K562 (cell line): ENCODE data around the gene MICU1. TPM values are rescaled to one million over a fixed set of nuclear protein-coding genes. Genes with fewer than 3 reads are reported as not detected.
A peak's percentile ranks its signal among the peaks of the same experiment; 100 is the strongest.

Experiments used
- ATAC-seq: fragments of 200-7000 bp; cut with Tn5 transposase; 3 replicates; pipeline ENCODE4 v1.9.1; 2020; ENCODE audit warnings: moderate library complexity
- BruUV-seq: library from RNA; stranded (reverse); fragments of 400-500 nt; replicated peaks from 2 replicates; lab custom pipeline; 2021; lab: Mats Ljungman, UMichigan
- CTCF ChIA-PET: fragments of 300-600 bp; formaldehyde crosslinking; extraction: SDS; loops from one replicate; lab custom pipeline; 2021; ENCODE audit warnings: low intra/inter-chr PET ratio; lab: Yijun Ruan, JAX
- POLR2A ChIA-PET: fragments of 300-600, 350-650 bp; sonication (Branson Sonifier 250); formaldehyde crosslinking; extraction: SDS; loops from one replicate; lab custom pipeline; 2021; ENCODE audit warnings: antibody characterized with exemption, inconsistent platforms; lab: Yijun Ruan, JAX
- DNase-seq, 4 experiments: peaks; one replicate each; pipeline versions ENCODE4 v3.0.0 to v3.0.0-alpha.2; 2011 to 2018; ENCODE audit warnings: low spot score in 3 of 4, mixed read lengths in 3 of 4; ENCODE audit errors: extremely low read depth in 1 of 4
- FAIRE-seq: peaks from 2 replicates; lab custom pipeline; 2011; peaks lifted over from hg19 to GRCh38; lab: Jason Lieb, UNC
- H2AFZ ChIP-seq: 2 replicates; pipeline ENCODE4 v1.6.0; 2011; ENCODE audit warnings: low read depth, low read length, control low read depth, inconsistent platforms
- H3K27ac ChIP-seq: fragments of 200-600 bp; 3 replicates; pipeline ENCODE4 v1.8.0; 2011; ENCODE audit warnings: low read depth, mild to moderate bottlenecking, control low read depth, inconsistent platforms, low read length, moderate library complexity, mixed read lengths; ENCODE audit errors: extremely low read depth
- H3K27me3 ChIP-seq, 2 experiments: fragments of 300-600 bp in 1 of 2; 2 replicates in 1 of 2; 3 replicates in 1 of 2; pipeline versions ENCODE4 v1.6.0 to v1.8.0; 2011; ENCODE audit warnings: inconsistent platforms in 2 of 2, low read length in 2 of 2, mild to moderate bottlenecking in 1 of 2, mixed read lengths in 1 of 2, moderate library complexity in 1 of 2; ENCODE audit not compliant: control insufficient read depth in 2 of 2, insufficient read depth in 2 of 2
- H3K36me3 ChIP-seq: fragments of 300-600 bp; 3 replicates; pipeline ENCODE4 v1.8.0; 2011; ENCODE audit warnings: mild to moderate bottlenecking, low read length, inconsistent platforms; ENCODE audit not compliant: control insufficient read depth, insufficient read depth
- H3K4me1 ChIP-seq, 2 experiments: fragments of 200-600 bp in 1 of 2; replicated peaks in 1 of 2; 2 replicates in 1 of 2; 3 replicates in 1 of 2; pipeline versions ENCODE4 v1.5.1 to v1.8.0; 2011; ENCODE audit warnings: inconsistent platforms in 2 of 2, low read length in 2 of 2, mild to moderate bottlenecking in 1 of 2, mixed read lengths in 1 of 2, moderate library complexity in 1 of 2; ENCODE audit not compliant: control insufficient read depth in 2 of 2, insufficient read depth in 2 of 2
- H3K4me2 ChIP-seq: 2 replicates; pipeline ENCODE4 v1.6.1; 2011; ENCODE audit warnings: low read length, control low read depth, inconsistent platforms, mixed read lengths; ENCODE audit not compliant: insufficient read depth
- H3K4me3 ChIP-seq: fragments of 200-600 bp; sonication (generic), shearing (Covaris generic); 2 replicates; pipeline ENCODE4 v1.5.1; 2016; ENCODE audit warnings: control low read depth, inconsistent platforms
- H3K79me2 ChIP-seq: fragments of 200-600 bp; 3 replicates; pipeline ENCODE4 v1.8.0; 2011; ENCODE audit warnings: low read length, inconsistent platforms; ENCODE audit not compliant: control insufficient read depth, insufficient read depth
- H3K9ac ChIP-seq, 2 experiments: 2 replicates each; pipeline versions ENCODE4 v1.6.0 to v1.6.1; 2011; ENCODE audit warnings: low read depth in 2 of 2, low read length in 2 of 2, control low read depth in 1 of 2, inconsistent platforms in 1 of 2, mild to moderate bottlenecking in 1 of 2, mixed read lengths in 1 of 2; ENCODE audit not compliant: insufficient read depth in 1 of 2
- H3K9me1 ChIP-seq: one replicate; pipeline ENCODE4 v1.6.0; 2011; ENCODE audit warnings: inconsistent platforms, mild to moderate bottlenecking, low read length, moderate library complexity; ENCODE audit not compliant: control insufficient read depth, insufficient read depth
- H3K9me3 ChIP-seq: replicated peaks from 2 replicates; pipeline ENCODE4 v1.5.1; 2011; ENCODE audit warnings: low read depth, low read length, inconsistent platforms; ENCODE audit not compliant: control insufficient read depth, insufficient read depth
- H4K20me1 ChIP-seq: replicated peaks from 2 replicates; pipeline ENCODE4 v1.6.1; 2011; ENCODE audit warnings: low read length, inconsistent platforms, mixed read lengths; ENCODE audit not compliant: control insufficient read depth, insufficient read depth
- ERF ChIP-seq: fragments of 450-650 bp; formaldehyde crosslinking; IDR thresholded peaks from 2 replicates; pipeline ENCODE4 v1.4.0; 2020; ENCODE audit warnings: mild to moderate bottlenecking, mixed read lengths
- FOXM1 ChIP-seq, 2 experiments: fragments of 450-650 bp in 1 of 2; sonication (generic) in 1 of 2; formaldehyde crosslinking in 1 of 2; IDR thresholded peaks; 2 replicates each; pipeline versions ENCODE4 v1.6.1 to v1.9.0; 2017 to 2022; ENCODE audit warnings: low read depth in 2 of 2, mild to moderate bottlenecking in 2 of 2, missing genetic modification reagents in 1 of 2, moderate library complexity in 1 of 2
- GATAD2B ChIP-seq: fragments of 450-650 bp; IDR thresholded peaks from 2 replicates; pipeline ENCODE4 v1.6.1; 2017; ENCODE audit warnings: mild to moderate bottlenecking, borderline replicate concordance
- KLF1 ChIP-seq: fragments of 450-650 bp; IDR thresholded peaks from 2 replicates; pipeline ENCODE4 v1.6.1; 2016; ENCODE audit warnings: missing genetic modification characterization, missing compliant biosample characterization
- MEIS2 ChIP-seq: fragments of 450-650 bp; IDR thresholded peaks from 2 replicates; pipeline ENCODE4 v1.6.1; 2014; ENCODE audit warnings: mild to moderate bottlenecking; ENCODE audit not compliant: partially characterized antibody
- MYC ChIP-seq, 2 experiments: fragments of 250-450 bp in 1 of 2; sonication (Bioruptor Pico) in 1 of 2; IDR thresholded peaks; 2 replicates each; pipeline versions ENCODE4 v1.5.1 to v1.6.1; 2012 to 2021; ENCODE audit warnings: low read depth in 2 of 2, borderline replicate concordance in 1 of 2, improper control_type of control experiment in 1 of 2, low read length in 1 of 2, mild to moderate bottlenecking in 1 of 2, moderate library complexity in 1 of 2
- NBN ChIP-seq: fragments of 450-650 bp; IDR thresholded peaks from 2 replicates; pipeline ENCODE4 v1.6.1; 2016; ENCODE audit warnings: low read depth, mild to moderate bottlenecking
- NFE2L1 ChIP-seq: fragments of 450-650 bp; IDR thresholded peaks from 2 replicates; pipeline ENCODE4 v1.6.1; 2016; ENCODE audit warnings: missing genetic modification characterization, low read depth, mild to moderate bottlenecking, missing compliant biosample characterization, moderate library complexity, borderline replicate concordance
- NR1H2 ChIP-seq: sonication (generic); formaldehyde crosslinking; IDR thresholded peaks from 2 replicates; pipeline ENCODE4 v1.4.0; 2020; ENCODE audit warnings: mild to moderate bottlenecking, missing genetic modification reagents
- RFX5 ChIP-seq: IDR thresholded peaks from 2 replicates; pipeline ENCODE4 v1.6.1; 2011; ENCODE audit warnings: low read depth, mild to moderate bottlenecking, improper control_type of control experiment, low read length
- SAFB ChIP-seq: fragments of 200-400 bp; formaldehyde crosslinking; IDR thresholded peaks from 2 replicates; pipeline ENCODE4 v1.6.1; 2017; ENCODE audit warnings: low read depth, low read length, borderline replicate concordance
- ZFP36 ChIP-seq: fragments of 150-350 bp; IDR thresholded peaks from 2 replicates; pipeline ENCODE4 v1.6.1; 2018; ENCODE audit warnings: low read length, low read depth; ENCODE audit not compliant: partially characterized antibody
- ZKSCAN3 ChIP-seq: fragments of 250-450 bp; sonication (Bioruptor Pico); IDR thresholded peaks from 2 replicates; pipeline ENCODE4 v1.4.0; 2020
- ZNF143 ChIP-seq: sonication (generic); formaldehyde crosslinking; IDR thresholded peaks from 2 replicates; pipeline ENCODE4 v1.9.0; 2022; ENCODE audit warnings: mild to moderate bottlenecking, missing genetic modification reagents
- ZNF639 ChIP-seq, 2 experiments: fragments of 200-800 bp in 1 of 2; sonication (Bioruptor generic) in 1 of 2; sonication (generic) in 1 of 2; formaldehyde crosslinking in 1 of 2; IDR thresholded peaks in 1 of 2; conservative IDR thresholded peaks in 1 of 2; 2 replicates each; pipeline versions ENCODE4 v1.5.0 to v1.6.1; 2016 to 2020; ENCODE audit warnings: missing compliant biosample characterization in 1 of 2, missing genetic modification characterization in 1 of 2, missing genetic modification reagents in 1 of 2
- WGBS: fragments of 100-300 bp; shearing (Covaris generic); methylation state at CpG from one replicate; pipeline ENCODE4 v1.1.6; 2016; ENCODE audit warnings: low coverage, mixed read lengths; ENCODE audit not compliant: insufficient coverage; ENCODE audit errors: missing lambda C conversion rate; 5-methylcytosine and 5-hydroxymethylcytosine counted together
- in situ Hi-C: fragments of 300-500 bp; cut with MboI; formaldehyde crosslinking; loops from 4 replicates; pipeline ENCODE4 v1.15.0; 2018; ENCODE audit warnings: inconsistent platforms, mixed read lengths
- intact Hi-C: fragments of 100-400 bp; cut with micrococcal nuclease; formaldehyde crosslinking; loops from 2 replicates; pipeline ENCODE4 v1.14.2; 2022
- polyA plus RNA-seq, 8 experiments: library from polyadenylated mRNA; depleted of rRNA in 4 of 8; stranded (reverse) in 5 of 8; unstranded in 3 of 8; fragments of >200 nt; fragmentation: Nextera tagmentation in 2 of 8; fragmentation: Illumina TruSeq in 1 of 8; extraction: Ambion mirVana in 2 of 8; extraction: Trizol in 1 of 8; gene quantifications; 2 replicates each; pipeline versions ENCODE4 v1.2.1 to v1.2.3, GENCODE V29; 2011 to 2014; ENCODE audit warnings: inconsistent platforms in 1 of 8, missing spikeins in 1 of 8
- total RNA-seq, 7 experiments: library from RNA; depleted of rRNA in 6 of 7; stranded (reverse); fragments of >200 nt in 6 of 7; fragmentation: Illumina TruSeq in 2 of 7; extraction: Trizol in 2 of 7; gene quantifications; 2 replicates each; pipeline versions ENCODE4 v1.2.1 to v1.2.3, GENCODE V29; 2011 to 2021; ENCODE audit warnings: low replicate concordance in 1 of 7
- TF ChIP-seq, protein P1 (sequence below): fragments of 250-450 bp; sonication (Bioruptor Pico); IDR thresholded peaks from 2 replicates; pipeline ENCODE4 v1.8.0; 2022; ENCODE audit warnings: inconsistent platforms, mild to moderate bottlenecking, moderate library complexity, borderline replicate concordance
- TF ChIP-seq, protein P2 (sequence below), 2 experiments: fragments of 450-650 bp; conservative IDR thresholded peaks; 2 replicates each; pipeline ENCODE4 v1.6.1; 2017; ENCODE audit warnings: mild to moderate bottlenecking in 2 of 2, moderate library complexity in 2 of 2

Gene MICU1
- total and polyA plus RNA-seq, 9 of the 15 experiments (the other 6 are each of a cell fraction or from before 2014, with no cell fraction given): 29.3 to 76.8 (median 48.4) TPM

DNA sequence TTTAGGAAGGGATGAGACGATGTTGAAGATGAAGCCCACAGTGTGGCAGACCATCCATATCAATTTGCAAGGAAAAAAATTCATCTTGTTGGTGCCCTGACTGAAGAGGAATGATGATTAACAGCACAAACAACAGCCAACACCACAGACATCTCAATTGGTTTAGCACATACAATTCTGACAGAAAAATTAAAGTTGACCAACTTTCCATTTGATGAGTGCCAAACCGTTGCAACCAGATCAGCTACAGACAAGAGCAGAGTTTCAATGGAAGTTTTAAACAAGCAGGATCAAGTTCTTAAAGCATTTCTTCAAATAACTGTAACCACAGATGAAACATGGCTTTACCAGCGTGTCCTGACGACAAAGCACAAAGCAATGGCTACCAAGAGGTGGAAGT is 138.8 kb downstream of the MICU1 start (continued):
- TF ChIP-seq RFX5 (no peak), MEIS2 (no peak), NBN (no peak), SAFB (no peak), ZFP36 (no peak)

DNA sequence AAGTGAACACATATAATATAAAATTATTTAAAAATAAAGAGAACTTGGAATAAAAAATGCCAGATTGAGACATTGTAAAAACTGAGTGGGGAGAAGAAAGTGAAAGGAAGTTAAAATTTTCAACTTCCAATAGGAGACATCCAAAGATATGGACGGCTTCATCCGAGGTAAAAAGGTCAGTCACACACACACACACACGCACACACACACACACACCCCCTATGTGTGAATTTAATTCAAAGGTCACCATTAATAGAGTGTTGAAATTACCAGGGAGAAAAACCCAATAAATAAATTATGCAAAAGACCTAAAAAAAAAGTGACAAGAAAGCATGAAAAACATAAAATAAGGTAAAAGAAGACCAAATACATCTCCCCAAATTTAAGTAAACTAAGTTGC is 140.2 kb downstream of the MICU1 start:
- ChIA-PET POLR2A (no interaction called here), CTCF (interaction anchor here (0.5 kb wide), 1 partner anchor 119 kb away, joined by 4 read pairs; no protein-coding TSS in a partner anchor)
- H3K4me2 ChIP-seq: no peak overlapping the region
- no peaks in the 10 kb centered on the region for H4K20me1 ChIP-seq
- H3K4me3 ChIP-seq: no peak overlapping the region
- WGBS: 71% methylated on average over 3 of the region's 3 CpGs
- FAIRE-seq: peak; percentile 19
- H2AFZ ChIP-seq: no peak overlapping the region
- H3K36me3 ChIP-seq: no peaks in the 10 kb centered on the region
- no peak overlapping the region for H3K9ac ChIP-seq
- DNase-seq: no peak
- in situ Hi-C loops (no loop called here), intact Hi-C loops (no loop called here)
- no peaks in the 10 kb centered on the region for H3K4me1 ChIP-seq
- no peak for ATAC-seq
- H3K9me1 ChIP-seq: peaks cover 4% of the 10 kb centered on the region
- no peaks in the 10 kb centered on the region for H3K9me3 ChIP-seq
- H3K27ac ChIP-seq: no peak overlapping the region
- H3K79me2 ChIP-seq: no peaks in the 10 kb centered on the region
- no TSS peak for BruUV-seq
- H3K27me3 ChIP-seq: no peaks in the 10 kb centered on the region
- TF ChIP-seq ERF (CRISPR knock-in tag) (no peak), KLF1 (tag) (no peak), ZNF639 (CRISPR knock-in tag; conservative IDR thresholded peaks at IDR 0.05 in 1 of 2, IDR thresholded peaks at IDR 0.05 in 1 of 2) (no peak), NFE2L1 (tag) (no peak), ZNF143 (no peak), FOXM1 (IDR thresholded peaks at IDR 0.05; ENCODE audit: low read depth) (no peak), FOXM1 (CRISPR knock-in tag; IDR thresholded peaks at IDR 0.05; ENCODE audit: low read depth) (no peak), NR1H2 (no peak), ZKSCAN3 (CRISPR knock-in tag) (no peak), MYC (IDR thresholded peaks at IDR 0.05; ENCODE audit: low read depth, low read length) (no peak), MYC (CRISPR knock-in tag; IDR thresholded peaks at IDR 0.05; ENCODE audit: borderline replicate concordance, low read depth) (no peak), GATAD2B (no peak)
- TF ChIP-seq, protein P1, sequence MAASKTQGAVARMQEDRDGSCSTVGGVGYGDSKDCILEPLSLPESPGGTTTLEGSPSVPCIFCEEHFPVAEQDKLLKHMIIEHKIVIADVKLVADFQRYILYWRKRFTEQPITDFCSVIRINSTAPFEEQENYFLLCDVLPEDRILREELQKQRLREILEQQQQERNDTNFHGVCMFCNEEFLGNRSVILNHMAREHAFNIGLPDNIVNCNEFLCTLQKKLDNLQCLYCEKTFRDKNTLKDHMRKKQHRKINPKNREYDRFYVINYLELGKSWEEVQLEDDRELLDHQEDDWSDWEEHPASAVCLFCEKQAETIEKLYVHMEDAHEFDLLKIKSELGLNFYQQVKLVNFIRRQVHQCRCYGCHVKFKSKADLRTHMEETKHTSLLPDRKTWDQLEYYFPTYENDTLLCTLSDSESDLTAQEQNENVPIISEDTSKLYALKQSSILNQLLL (CRISPR knock-in tag): no peak
- TF ChIP-seq, protein P2, sequence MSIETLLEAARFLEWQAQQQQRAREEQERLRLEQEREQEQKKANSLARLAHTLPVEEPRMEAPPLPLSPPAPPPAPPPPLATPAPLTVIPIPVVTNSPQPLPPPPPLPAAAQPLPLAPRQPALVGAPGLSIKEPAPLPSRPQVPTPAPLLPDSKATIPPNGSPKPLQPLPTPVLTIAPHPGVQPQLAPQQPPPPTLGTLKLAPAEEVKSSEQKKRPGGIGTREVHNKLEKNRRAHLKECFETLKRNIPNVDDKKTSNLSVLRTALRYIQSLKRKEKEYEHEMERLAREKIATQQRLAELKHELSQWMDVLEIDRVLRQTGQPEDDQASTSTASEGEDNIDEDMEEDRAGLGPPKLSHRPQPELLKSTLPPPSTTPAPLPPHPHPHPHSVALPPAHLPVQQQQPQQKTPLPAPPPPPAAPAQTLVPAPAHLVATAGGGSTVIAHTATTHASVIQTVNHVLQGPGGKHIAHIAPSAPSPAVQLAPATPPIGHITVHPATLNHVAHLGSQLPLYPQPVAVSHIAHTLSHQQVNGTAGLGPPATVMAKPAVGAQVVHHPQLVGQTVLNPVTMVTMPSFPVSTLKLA (conservative IDR thresholded peaks at IDR 0.05): no peak
